GM19395 (cell line): ENCODE results near the gene GALNS.
"Not testable (repeated sequence)": the region's sequence is repeated elsewhere in the genome, so short reads cannot be mapped to it uniquely, and the experiment has no call there.

ENCODE experiments used
- ATAC-seq: cut with Tn5 transposase; IDR thresholded peaks from one replicate; pipeline ENCODE4 v1.9.1; 2021; ENCODE audit warnings: mild to moderate bottlenecking, moderate library complexity; ENCODE audit not compliant: unreplicated experiment

The GALNS gene

GRCh38 chr16:88889702-88890352, 33.1 kb upstream of the GALNS start:
- ATAC-seq: not testable (repeated sequence)

- no peak for ATAC-seq
These were observed 32.0 kb upstream of the GALNS start for GRCh38 chr16:88888461-88889387.

- no peak for ATAC-seq
These were observed 31.3 kb upstream of the GALNS start for GRCh38 chr16:88888057-88888456.

GRCh38 chr16:88886845-88887521, 30.2 kb upstream of the GALNS start:
- no peak for ATAC-seq

DNA sequence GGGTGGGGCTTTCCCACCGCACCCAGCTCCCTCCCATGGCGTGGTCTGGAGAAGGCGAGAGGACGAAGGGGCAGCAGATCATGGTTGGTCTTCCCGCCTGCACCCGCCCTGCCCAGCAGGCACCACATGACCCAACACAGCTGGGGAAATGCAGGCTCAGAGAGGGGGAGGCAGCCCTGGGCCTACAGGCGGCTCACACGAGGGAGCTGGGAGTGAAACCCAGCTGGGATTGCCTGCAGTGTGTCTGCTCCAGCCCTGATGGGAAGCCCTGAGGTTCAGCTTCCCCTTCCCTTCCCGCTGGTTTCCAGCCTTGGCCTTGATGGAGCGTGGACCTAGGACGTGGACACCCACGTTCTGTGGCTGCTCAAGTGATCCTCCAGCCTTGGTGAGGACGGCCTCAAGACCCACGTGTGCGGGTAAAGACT, 29.7 kb upstream of the GALNS start:
- ATAC-seq: no peak

- ATAC-seq: no peak
These were observed 29.0 kb upstream of the GALNS start for GRCh38 chr16:88885693-88886280.

DNA sequence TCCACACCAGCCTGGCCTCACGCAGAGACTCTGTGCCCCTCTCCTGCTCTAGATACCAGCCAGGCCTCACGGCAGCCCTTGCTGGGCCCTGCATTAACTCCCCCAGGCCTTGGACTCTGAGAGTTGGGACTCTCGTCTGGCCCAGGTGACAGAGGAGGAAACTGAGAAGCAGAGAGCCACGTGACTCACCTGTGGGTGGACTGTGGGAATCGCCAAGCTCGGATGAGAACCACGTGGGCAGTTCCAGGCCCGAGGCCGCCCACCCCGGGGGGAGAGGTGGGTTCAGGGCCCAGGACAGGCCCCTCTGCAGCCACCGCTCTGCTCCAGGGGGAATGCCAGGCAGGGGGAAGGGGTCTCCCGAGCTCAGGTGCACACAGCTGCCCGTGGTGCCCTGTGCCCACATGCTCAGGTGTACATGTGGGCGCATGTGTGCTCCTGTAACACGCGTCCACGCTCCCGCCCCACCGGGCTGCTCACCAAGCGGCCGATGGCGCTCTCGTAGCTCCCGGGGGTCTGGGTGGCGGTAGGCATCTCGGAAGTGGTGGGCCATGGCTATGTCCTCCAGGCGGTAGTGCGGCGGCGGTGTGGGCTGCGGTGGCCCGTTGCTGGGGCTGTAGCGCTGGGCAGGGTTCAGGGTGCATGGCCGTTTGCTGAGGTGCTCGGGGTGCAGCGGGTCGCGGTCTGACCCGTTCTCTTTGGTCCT, 28.0 kb upstream of the GALNS start:
- no peak for ATAC-seq

DNA sequence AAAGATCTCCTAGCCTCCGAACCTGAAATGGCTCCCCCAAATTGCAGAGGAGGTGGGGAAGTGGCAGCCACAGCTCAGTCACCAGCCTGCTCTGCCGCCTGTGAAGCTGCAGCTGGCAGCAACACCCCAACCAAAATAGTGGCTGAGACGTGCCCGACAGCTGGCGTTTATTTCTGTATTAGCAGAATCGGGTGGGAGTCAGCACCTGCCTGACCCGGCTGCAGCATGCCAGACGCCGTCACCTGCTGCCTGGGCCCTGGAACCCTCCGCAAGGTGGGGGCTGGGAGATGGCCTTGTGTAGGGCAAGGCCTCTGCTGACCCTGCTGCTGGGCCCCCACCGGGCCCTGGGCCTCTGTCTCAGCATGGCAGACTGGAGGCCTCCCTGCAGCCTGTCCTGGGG, 27.2 kb upstream of the GALNS start:
- ATAC-seq: no peak

GRCh38 chr16:88883117-88883895, 26.6 kb upstream of the GALNS start:
- no peak for ATAC-seq

DNA sequence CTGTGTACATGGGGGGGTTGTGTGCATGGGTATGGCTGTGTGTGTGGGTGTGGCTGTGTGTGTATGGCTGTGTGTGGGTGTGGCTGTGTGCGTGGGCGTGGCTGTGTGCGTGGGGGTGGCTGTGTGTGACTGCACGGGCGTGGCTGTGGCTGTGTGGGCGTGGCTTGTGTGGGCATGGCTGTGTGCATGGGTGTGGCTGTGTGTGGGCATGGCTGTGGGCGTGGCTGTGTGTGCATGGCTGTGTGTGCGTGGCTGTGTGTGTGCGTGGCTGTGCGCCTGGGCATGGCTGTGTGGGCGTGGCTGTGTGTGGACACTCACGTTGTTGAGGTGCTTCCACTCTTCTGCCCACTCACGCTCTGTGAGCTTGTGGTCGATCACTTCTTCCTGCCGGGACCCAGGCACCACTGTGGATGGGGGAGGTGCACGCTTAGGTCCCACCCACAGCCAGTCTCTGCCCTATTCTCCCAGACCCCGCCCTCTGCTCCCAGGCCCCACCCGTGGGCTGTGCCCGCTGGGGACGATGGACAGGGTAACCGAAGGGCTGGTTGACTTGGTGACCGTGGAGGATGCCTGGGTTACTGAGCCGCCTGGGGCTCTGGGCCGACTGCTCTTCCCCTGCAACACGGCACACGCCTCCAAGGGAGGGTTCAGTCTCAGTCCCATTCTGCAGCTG, 25.7 kb upstream of the GALNS start:
- no peak for ATAC-seq

DNA sequence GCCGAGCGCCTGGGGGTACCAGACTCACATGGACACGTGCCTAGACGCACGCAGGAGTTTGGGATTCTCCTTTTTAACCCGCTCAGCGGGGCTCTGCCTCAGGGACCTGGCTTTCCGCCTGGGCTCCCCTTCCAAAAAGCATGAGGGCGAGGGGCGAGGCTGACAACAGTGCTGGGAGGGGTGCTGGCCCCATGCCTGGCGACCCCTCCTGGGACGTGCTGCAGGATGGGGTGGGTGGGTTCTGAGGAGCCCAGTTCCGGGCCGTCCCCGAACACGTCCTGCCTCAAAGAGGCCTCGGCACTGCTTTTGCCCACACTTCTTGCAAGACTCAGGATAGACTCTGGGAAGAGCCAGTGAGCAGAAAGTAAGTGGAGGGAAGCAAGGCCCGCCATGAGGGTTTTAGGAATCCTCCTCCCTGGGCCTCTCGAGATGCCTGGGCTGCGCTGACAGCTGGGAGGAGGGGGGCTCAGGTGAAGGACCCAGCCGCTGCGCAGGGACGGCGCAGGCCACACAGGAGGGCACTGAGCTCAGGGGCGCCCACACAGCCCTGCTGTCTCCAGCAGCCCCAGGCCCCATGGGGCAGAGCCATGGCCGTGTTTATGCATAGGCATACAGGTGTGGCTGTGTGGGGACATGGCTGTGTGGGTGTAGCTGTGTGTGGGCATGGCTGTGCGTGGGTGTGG, 25.1 kb upstream of the GALNS start:
- ATAC-seq: no peak

DNA sequence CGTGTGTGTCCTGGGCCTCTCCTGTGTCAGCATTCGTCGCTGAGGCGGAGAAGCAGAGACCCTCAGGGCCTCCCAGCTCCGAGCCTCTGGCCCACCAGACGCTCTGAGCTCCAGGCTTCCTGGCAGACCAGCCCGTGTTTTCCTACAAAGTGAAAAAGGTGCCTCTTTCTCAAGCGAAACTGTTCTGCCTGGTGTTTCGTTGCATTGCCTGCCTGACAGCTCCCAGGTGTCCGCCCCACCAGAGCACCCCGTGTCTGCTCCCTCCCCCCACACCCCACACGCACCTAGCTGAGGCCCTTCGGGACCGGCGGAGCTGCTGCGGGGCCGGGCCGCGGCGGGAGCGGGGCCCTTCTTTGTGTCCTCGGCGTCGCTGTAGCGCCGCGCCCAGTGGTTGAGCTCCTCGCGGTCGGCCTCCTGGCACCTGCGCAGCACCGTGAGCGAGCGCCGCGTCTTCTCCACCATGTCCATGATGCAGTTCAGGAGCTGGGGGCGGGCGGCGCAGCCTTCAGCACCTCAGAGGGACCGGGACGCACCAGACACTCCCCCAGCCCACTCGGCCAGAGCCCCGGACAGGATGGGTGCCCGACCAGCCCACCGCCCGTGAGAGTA, 24.4 kb upstream of the GALNS start:
- no peak for ATAC-seq

DNA sequence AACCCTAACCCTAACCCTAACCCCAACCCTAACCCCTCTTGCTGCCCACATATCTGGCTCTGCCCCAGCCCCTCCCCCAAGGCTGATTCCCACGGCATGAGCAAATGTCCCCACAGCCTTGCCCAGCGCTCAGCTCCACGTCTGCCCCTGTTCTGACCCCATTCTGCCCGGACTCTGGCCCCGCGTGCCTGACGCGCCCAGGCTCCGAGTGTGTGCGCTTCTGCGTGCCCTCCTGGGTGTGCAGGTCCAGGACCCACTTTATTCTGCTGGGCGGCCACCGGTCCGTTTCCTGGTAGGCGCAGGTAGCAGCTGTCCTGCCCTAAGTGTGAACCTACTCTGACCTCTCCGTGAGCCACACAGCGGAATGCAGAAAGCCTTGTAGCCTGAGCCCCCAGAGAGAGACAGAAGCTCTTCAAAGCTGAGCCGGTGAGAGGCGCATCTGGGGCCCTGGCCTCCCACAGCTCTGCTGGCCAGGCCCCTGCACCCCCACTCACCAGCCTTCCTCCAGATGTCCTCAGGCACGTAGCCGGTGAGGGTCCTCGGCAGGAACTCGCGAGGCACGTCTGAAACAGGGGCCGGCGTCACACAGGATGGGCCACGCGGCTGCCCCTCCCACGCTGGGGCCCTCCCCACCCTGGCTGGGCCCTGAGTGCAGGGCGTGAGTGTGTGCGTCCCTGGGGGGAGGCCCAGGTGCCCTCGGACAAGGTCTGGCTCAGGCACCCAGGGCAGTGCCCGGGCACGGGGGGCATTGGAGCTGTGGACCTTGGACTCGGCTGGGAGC, 23.7 kb upstream of the GALNS start:
- ATAC-seq: no peak

- ATAC-seq: no peak
These were observed 23.0 kb upstream of the GALNS start for GRCh38 chr16:88879788-88880055.

GRCh38 chr16:88878967-88879787, 22.4 kb upstream of the GALNS start:
- no peak for ATAC-seq

DNA sequence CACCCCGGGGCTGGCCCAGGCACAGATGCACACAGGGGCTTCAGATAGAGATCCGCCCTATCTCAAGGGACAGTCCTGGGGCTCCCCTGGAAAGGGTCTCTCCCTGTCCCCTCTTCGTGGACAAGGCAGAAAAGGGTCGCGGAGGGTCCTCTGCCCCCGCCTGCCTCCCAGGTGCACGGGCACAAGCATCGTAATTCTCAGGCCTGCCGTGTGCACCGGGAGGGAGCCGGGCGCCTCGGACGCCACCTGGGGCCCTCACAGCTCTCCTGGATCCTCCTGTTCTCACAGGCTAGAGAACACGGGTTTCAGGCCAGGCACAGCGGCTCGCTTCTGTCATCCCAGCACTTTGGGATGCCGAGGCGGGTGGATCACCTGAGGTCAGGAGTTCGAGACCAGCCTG, 21.6 kb upstream of the GALNS start:
- no peak for ATAC-seq
